IMR-90 (cell line): Measurements from ENCODE around the gene MCTP2. TPM values are rescaled to one million over a fixed set of nuclear protein-coding genes. Genes with fewer than 3 reads are reported as not detected.

ENCODE experiments used
- ATAC-seq: fragments of 200-7000 bp; cut with Tn5 transposase; 2 replicates; pipeline ENCODE4 v1.9.1; 2020; ENCODE audit warnings: low read depth, mild to moderate bottlenecking, moderate library complexity
- BruUV-seq: library from RNA; stranded (reverse); fragments of 400-500 nt; replicated peaks from 2 replicates; lab custom pipeline; 2021; lab: Mats Ljungman, UMichigan
- CTCF ChIA-PET: fragments of 300-600 bp; formaldehyde crosslinking; extraction: SDS; loops from one replicate; lab custom pipeline; 2021; ENCODE audit warnings: antibody characterized with exemption; lab: Yijun Ruan, JAX
- POLR2A ChIA-PET: fragments of 300-600 bp; sonication (Branson Sonifier 250); formaldehyde crosslinking; loops from one replicate; lab custom pipeline; 2022; ENCODE audit warnings: antibody characterized with exemption; ENCODE audit not compliant: unreplicated experiment; lab: Charles Lee
- DNase-seq: peaks from one replicate; pipeline ENCODE4 v3.0.0; 2013
- H2AFZ ChIP-seq: replicated peaks from 2 replicates; pipeline ENCODE3; 2013; ENCODE audit warnings: low read length, mild to moderate bottlenecking; ENCODE audit not compliant: poor library complexity
- H2AK5ac ChIP-seq: 2 replicates; pipeline ENCODE4 v1.6.1; 2013; ENCODE audit warnings: low read depth, low read length, inconsistent platforms
- H2AK9ac ChIP-seq: replicated peaks from 2 replicates; pipeline ENCODE3; 2013; ENCODE audit warnings: mild to moderate bottlenecking, low read depth, low read length, moderate library complexity; ENCODE audit not compliant: poor library complexity
- H2BK120ac ChIP-seq: 2 replicates; pipeline ENCODE4 v1.6.1; 2013; ENCODE audit warnings: low read depth, low read length, inconsistent platforms
- H2BK15ac ChIP-seq: 3 replicates; pipeline ENCODE4 v1.6.1; 2013; ENCODE audit warnings: low read depth, low read length, inconsistent platforms
- H2BK20ac ChIP-seq: 2 replicates; pipeline ENCODE4 v1.6.1; 2013; ENCODE audit warnings: low read depth, mild to moderate bottlenecking, inconsistent platforms, low read length, moderate library complexity
- H2BK5ac ChIP-seq: 2 replicates; pipeline ENCODE4 v1.6.1; 2013; ENCODE audit warnings: mild to moderate bottlenecking, low read depth, low read length, inconsistent platforms; ENCODE audit not compliant: poor library complexity, severe bottlenecking
- H3K14ac ChIP-seq: replicated peaks from 2 replicates; pipeline ENCODE4 v1.6.1; 2013; ENCODE audit warnings: low read depth, low read length, inconsistent platforms
- H3K18ac ChIP-seq: 2 replicates; pipeline ENCODE4 v1.6.1; 2013; ENCODE audit warnings: low read depth, low read length, control low read depth
- H3K23ac ChIP-seq: 2 replicates; pipeline ENCODE4 v1.6.1; 2013; ENCODE audit warnings: low read depth, low read length, inconsistent platforms
- H3K27ac ChIP-seq: 2 replicates; pipeline ENCODE4 v1.5.1; 2013; ENCODE audit warnings: mild to moderate bottlenecking, control low read depth, low read length; ENCODE audit not compliant: insufficient read depth
- H3K27me3 ChIP-seq: 2 replicates; pipeline ENCODE4 v1.6.1; 2013; ENCODE audit warnings: low read length; ENCODE audit not compliant: control insufficient read depth, insufficient read depth
- H3K36me3 ChIP-seq: 2 replicates; pipeline ENCODE4 v1.6.1; 2013; ENCODE audit warnings: low read length, mixed read lengths; ENCODE audit not compliant: control insufficient read depth, insufficient read depth
- H3K4ac ChIP-seq: 2 replicates; pipeline ENCODE4 v1.6.1; 2013; ENCODE audit warnings: low read depth, low read length, inconsistent platforms
- H3K4me1 ChIP-seq: 2 replicates; pipeline ENCODE4 v1.6.1; 2013; ENCODE audit warnings: low read length, mixed read lengths; ENCODE audit not compliant: control insufficient read depth, insufficient read depth
- H3K4me2 ChIP-seq: 2 replicates; pipeline ENCODE4 v1.6.1; 2013; ENCODE audit warnings: low read depth, mild to moderate bottlenecking, control low read depth, low read length, moderate library complexity
- H3K4me3 ChIP-seq: 2 replicates; pipeline ENCODE4 v1.5.1; 2013; ENCODE audit warnings: low read depth, mild to moderate bottlenecking, control low read depth, low read length, moderate library complexity; ENCODE audit not compliant: insufficient read depth
- H3K56ac ChIP-seq: 2 replicates; pipeline ENCODE4 v1.6.1; 2013; ENCODE audit warnings: low read length, inconsistent platforms; ENCODE audit not compliant: insufficient read depth; ENCODE audit errors: extremely low read depth
- H3K79me1 ChIP-seq, 2 experiments: 2 replicates each; pipeline ENCODE4 v1.6.1; 2013; ENCODE audit warnings: low read length in 2 of 2, inconsistent platforms in 1 of 2, low read depth in 1 of 2
- H3K9ac ChIP-seq: 2 replicates; pipeline ENCODE4 v1.6.1; 2013; ENCODE audit warnings: low read depth, low read length, control low read depth
- H3K9me1 ChIP-seq: 2 replicates; pipeline ENCODE4 v1.6.1; 2013; ENCODE audit warnings: low read length, inconsistent platforms; ENCODE audit not compliant: insufficient read depth
- H3K9me3 ChIP-seq: 2 replicates; pipeline ENCODE4 v1.6.1; 2013; ENCODE audit warnings: low read length; ENCODE audit not compliant: control insufficient read depth, insufficient read depth
- H4K20me1 ChIP-seq: 2 replicates; pipeline ENCODE4 v1.6.1; 2013; ENCODE audit warnings: low read length, inconsistent platforms; ENCODE audit not compliant: insufficient read depth
- H4K5ac ChIP-seq: 2 replicates; pipeline ENCODE4 v1.6.1; 2013; ENCODE audit warnings: mild to moderate bottlenecking, low read depth, low read length, control low read depth
- H4K8ac ChIP-seq, 2 experiments: 2 replicates each; pipeline ENCODE4 v1.6.1; 2013; ENCODE audit warnings: low read depth in 2 of 2, low read length in 2 of 2, control low read depth in 1 of 2, inconsistent platforms in 1 of 2
- H4K91ac ChIP-seq: 2 replicates; pipeline ENCODE4 v1.6.1; 2013; ENCODE audit warnings: low read depth, low read length, inconsistent platforms; ENCODE audit not compliant: insufficient read depth
- BHLHE40 ChIP-seq: fragments of 150-350 bp; IDR thresholded peaks from 2 replicates; pipeline ENCODE4 v1.6.1; 2016; ENCODE audit warnings: mild to moderate bottlenecking, low read depth, low read length
- CEBPB ChIP-seq: IDR thresholded peaks from 2 replicates; pipeline ENCODE4 v1.6.1; 2012; ENCODE audit warnings: low read depth, low read length, improper control_type of control experiment
- CHD1 ChIP-seq: IDR thresholded peaks from 2 replicates; pipeline ENCODE4 v1.6.1; 2012; ENCODE audit warnings: low read depth, low read length, improper control_type of control experiment
- CTCF ChIP-seq: conservative IDR thresholded peaks from 2 replicates; pipeline ENCODE4 v1.5.1; 2012; ENCODE audit warnings: mild to moderate bottlenecking, low read depth, low read length, improper control_type of control experiment
- ELK1 ChIP-seq: fragments of 150-350 bp; IDR thresholded peaks from 2 replicates; pipeline ENCODE4 v1.6.1; 2016; ENCODE audit warnings: low read depth, mild to moderate bottlenecking, low read length, moderate library complexity, borderline replicate concordance
- MAFK ChIP-seq: IDR thresholded peaks from 2 replicates; pipeline ENCODE4 v1.6.1; 2012; ENCODE audit warnings: low read depth, low read length, improper control_type of control experiment
- MAZ ChIP-seq: IDR thresholded peaks from 2 replicates; pipeline ENCODE4 v1.6.1; 2012; ENCODE audit warnings: low read depth, mild to moderate bottlenecking, low read length, improper control_type of control experiment, moderate library complexity, borderline replicate concordance
- MXI1 ChIP-seq: IDR thresholded peaks from 2 replicates; pipeline ENCODE4 v1.6.1; 2012; ENCODE audit warnings: low read depth, mild to moderate bottlenecking, low read length, moderate library complexity, borderline replicate concordance
- NFE2L2 ChIP-seq: fragments of 150-350 bp; IDR thresholded peaks from 2 replicates; pipeline ENCODE4 v1.6.1; 2016; ENCODE audit warnings: low read depth, mild to moderate bottlenecking, low read length
- RAD21 ChIP-seq: IDR thresholded peaks from 2 replicates; pipeline ENCODE4 v1.6.1; 2012; ENCODE audit warnings: low read length, improper control_type of control experiment
- RCOR1 ChIP-seq: IDR thresholded peaks from 2 replicates; pipeline ENCODE4 v1.6.1; 2012; ENCODE audit warnings: mild to moderate bottlenecking, low read length, improper control_type of control experiment; ENCODE audit not compliant: insufficient replicate concordance
- RFX5 ChIP-seq: IDR thresholded peaks from 2 replicates; pipeline ENCODE4 v1.8.0; 2012; ENCODE audit warnings: low read depth, mild to moderate bottlenecking, low read length, moderate library complexity
- SMC3 ChIP-seq: fragments of 150-350 bp; IDR thresholded peaks from 2 replicates; pipeline ENCODE4 v1.6.1; 2016; ENCODE audit warnings: low read depth, mild to moderate bottlenecking, antibody characterized with exemption, low read length, moderate library complexity
- WGBS, 2 experiments: methylation state at CpG; one replicate each; pipeline versions ENCODE4 v1.1.5 to v1.1.7; 2013; ENCODE audit warnings: missing lambda C conversion rate in 2 of 2; ENCODE audit not compliant: insufficient read length in 1 of 2; ENCODE audit errors: extremely low coverage in 2 of 2; 5-methylcytosine and 5-hydroxymethylcytosine counted together
- dilution Hi-C: fragments of 300-500 bp; cut with HindIII; formaldehyde crosslinking; loops from one replicate; pipeline ENCODE4 v1.14.3; 2018; ENCODE audit warnings: low sequenced_read_pairs; ENCODE audit not compliant: unreplicated experiment
- in situ Hi-C: fragments of 300-500 bp; cut with MboI; formaldehyde crosslinking; loops from 3 replicates; pipeline ENCODE4 v1.14.3; 2019; ENCODE audit warnings: low sequenced_read_pairs, inconsistent platforms, mixed read lengths
- intact Hi-C: fragments of 100-400 bp; cut with micrococcal nuclease; formaldehyde crosslinking; loops from 2 replicates; pipeline ENCODE4 v1.10.0; 2022
- polyA plus RNA-seq, 3 experiments: library from polyadenylated mRNA; depleted of rRNA; stranded (reverse); fragments of >200 nt; gene quantifications; 2 replicates each; pipeline ENCODE4 v1.2.3, GENCODE V29; 2012; ENCODE audit warnings: low replicate concordance in 1 of 3
- total RNA-seq: library from RNA; depleted of rRNA; stranded (reverse); fragments of >200 nt; gene quantifications from 2 replicates; pipeline ENCODE4 v1.2.3, GENCODE V29; 2012

MCTP2 gene
- total and polyA plus RNA-seq, 2 of the 4 experiments (the other 2 are of a cell fraction) = 5.1 to 9.9 TPM

- POLR2A ChIA-PET = no interaction called here
- Histone ChIP-seq H3K9me3 (no peaks in the 10 kb centered on the region), H3K27me3 (no peaks in the 10 kb centered on the region), H3K4me2 (no peak overlapping the region), H2AK5ac (no peak overlapping the region), H4K20me1 (no peaks in the 10 kb centered on the region), H3K4ac (no peak overlapping the region), H3K4me3 (no peak overlapping the region), H4K91ac (no peak overlapping the region), H2BK5ac (no peak overlapping the region), H2AFZ (no peak overlapping the region), H2BK15ac (no peak overlapping the region), H3K14ac (no peak overlapping the region), H3K36me3 (no peaks in the 10 kb centered on the region), H3K56ac (no peak overlapping the region), H2BK20ac (no peak overlapping the region), H3K23ac (no peak overlapping the region), H3K18ac (no peak overlapping the region), H3K9ac (no peak overlapping the region), H2AK9ac (no peak overlapping the region), H4K8ac (no peak overlapping the region), H3K4me1 (no peaks in the 10 kb centered on the region), H3K27ac (no peak overlapping the region), H3K79me1 (no peaks in the 10 kb centered on the region), H3K9me1 (no peaks in the 10 kb centered on the region), H2BK120ac (no peak overlapping the region), H4K5ac (no peak overlapping the region)
- dilution Hi-C loops (no loop called here), intact Hi-C loops (no loop called here), in situ Hi-C loops (loop anchor here (25.0 kb wide), 1 partner anchor 600 kb away; no protein-coding TSS in a partner anchor)
- CTCF ChIA-PET = interaction anchor here (0.9 kb wide), 1 partner anchor 38 kb away, joined by 3 read pairs; no protein-coding TSS in a partner anchor
- WGBS, 2 experiments = no CpG with 5 or more reads among the region's 2 CpGs
- no TSS peak for BruUV-seq
- TF ChIP-seq NFE2L2 (no peak), MAFK (no peak), CTCF (no peak), ELK1 (no peak), RAD21 (no peak), MAZ (no peak), MXI1 (no peak), CEBPB (no peak), RFX5 (no peak), RCOR1 (no peak), CHD1 (no peak), BHLHE40 (no peak), SMC3 (no peak)
- DNase-seq (no peak), ATAC-seq (no peak)
Measured at GRCh38 chr15:94411846-94412245, 180.5 kb downstream of the MCTP2 start.
